Nephron progenitor cell (in vitro differentiated cells): Measurements from ENCODE around the gene PSMA5.
"Not testable (repeated sequence)": the region's sequence is repeated elsewhere in the genome, so short reads cannot be mapped to it uniquely, and the experiment has no call there.

Experiments
- DNase-seq: peaks from one replicate; pipeline ENCODE4 v3.0.0; 2021
- H3K27ac Mint-ChIP-seq: 2 replicates; pipeline ENCODE4 v1.8.0; 2021; ENCODE audit warnings: mild to moderate bottlenecking, moderate library complexity, mixed read lengths
- H3K27me3 Mint-ChIP-seq: 2 replicates; pipeline ENCODE4 v1.8.0; 2021; ENCODE audit warnings: mild to moderate bottlenecking, low read depth, mixed read lengths; ENCODE audit not compliant: poor library complexity
- H3K36me3 Mint-ChIP-seq: 2 replicates; pipeline ENCODE4 v1.8.0; 2021; ENCODE audit warnings: low read depth, mixed read lengths
- H3K4me1 Mint-ChIP-seq: 2 replicates; pipeline ENCODE4 v1.8.0; 2021; ENCODE audit warnings: mixed read lengths
- H3K4me3 Mint-ChIP-seq: 2 replicates; pipeline ENCODE4 v1.8.0; 2021; ENCODE audit warnings: mild to moderate bottlenecking, moderate library complexity, mixed read lengths
- H3K9me3 Mint-ChIP-seq: 2 replicates; pipeline ENCODE4 v1.8.0; 2021; ENCODE audit warnings: mild to moderate bottlenecking, moderate library complexity, mixed read lengths
- TF ChIP-seq, protein P1 (sequence below): fragments of 200-600 bp; sonication (generic); IDR thresholded peaks from 2 replicates; pipeline ENCODE4 v1.5.0; 2021; ENCODE audit warnings: antibody characterized with exemption

PSMA5 gene

GRCh38 chr1:109454497-109455133 lies 28.4 kb upstream of the PSMA5 start:
- peaks cover 51% of the 10 kb centered on the region for H3K9me3 Mint-ChIP-seq
- H3K4me1 Mint-ChIP-seq = no peaks in the 10 kb centered on the region
- H3K4me3 Mint-ChIP-seq = no peak overlapping the region
- TF ChIP-seq, protein P1, sequence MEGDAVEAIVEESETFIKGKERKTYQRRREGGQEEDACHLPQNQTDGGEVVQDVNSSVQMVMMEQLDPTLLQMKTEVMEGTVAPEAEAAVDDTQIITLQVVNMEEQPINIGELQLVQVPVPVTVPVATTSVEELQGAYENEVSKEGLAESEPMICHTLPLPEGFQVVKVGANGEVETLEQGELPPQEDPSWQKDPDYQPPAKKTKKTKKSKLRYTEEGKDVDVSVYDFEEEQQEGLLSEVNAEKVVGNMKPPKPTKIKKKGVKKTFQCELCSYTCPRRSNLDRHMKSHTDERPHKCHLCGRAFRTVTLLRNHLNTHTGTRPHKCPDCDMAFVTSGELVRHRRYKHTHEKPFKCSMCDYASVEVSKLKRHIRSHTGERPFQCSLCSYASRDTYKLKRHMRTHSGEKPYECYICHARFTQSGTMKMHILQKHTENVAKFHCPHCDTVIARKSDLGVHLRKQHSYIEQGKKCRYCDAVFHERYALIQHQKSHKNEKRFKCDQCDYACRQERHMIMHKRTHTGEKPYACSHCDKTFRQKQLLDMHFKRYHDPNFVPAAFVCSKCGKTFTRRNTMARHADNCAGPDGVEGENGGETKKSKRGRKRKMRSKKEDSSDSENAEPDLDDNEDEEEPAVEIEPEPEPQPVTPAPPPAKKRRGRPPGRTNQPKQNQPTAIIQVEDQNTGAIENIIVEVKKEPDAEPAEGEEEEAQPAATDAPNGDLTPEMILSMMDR = no peak
- no peak for DNase-seq
- H3K27me3 Mint-ChIP-seq = peaks cover 45% of the 10 kb centered on the region
- H3K27ac Mint-ChIP-seq = no peak overlapping the region
- H3K36me3 Mint-ChIP-seq = peaks cover 4% of the 10 kb centered on the region

DNA sequence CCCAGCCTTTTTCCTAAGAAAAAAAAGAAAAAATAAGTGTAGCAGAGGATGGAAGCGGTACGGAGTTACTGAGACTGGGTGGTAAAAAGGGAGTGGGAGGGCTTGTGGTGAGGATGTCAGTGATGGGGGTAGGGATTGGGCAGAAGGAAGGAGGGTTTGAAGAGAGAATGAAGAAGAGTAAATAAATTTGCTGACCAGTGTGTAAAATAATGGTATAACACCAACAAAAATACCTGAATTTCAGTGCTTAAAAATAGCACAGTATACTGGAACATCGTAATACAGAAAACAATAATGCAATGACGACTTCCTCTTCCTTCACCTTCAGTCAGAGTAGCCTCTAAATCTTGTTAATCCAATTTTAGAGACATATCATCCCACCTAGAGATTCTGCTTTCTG lies 21.3 kb upstream of the PSMA5 start:
- no peak for DNase-seq
- TF ChIP-seq, protein P1 = no peak
- no peak overlapping the region for H3K27ac Mint-ChIP-seq
- H3K27me3 Mint-ChIP-seq = peaks cover 68% of the 10 kb centered on the region
- peaks cover 4% of the 10 kb centered on the region for H3K9me3 Mint-ChIP-seq
- no peak overlapping the region for H3K4me3 Mint-ChIP-seq
- no peaks in the 10 kb centered on the region for H3K4me1 Mint-ChIP-seq
- H3K36me3 Mint-ChIP-seq = no peaks in the 10 kb centered on the region

- H3K27me3 Mint-ChIP-seq = peaks cover 57% of the 10 kb centered on the region
- not testable (repeated sequence) for H3K9me3 Mint-ChIP-seq, DNase-seq, H3K36me3 Mint-ChIP-seq, H3K27ac Mint-ChIP-seq, H3K4me1 Mint-ChIP-seq, H3K4me3 Mint-ChIP-seq
Observed at GRCh38 chr1:109445949-109446695, 19.9 kb upstream of the PSMA5 start.

- Mint-ChIP-seq H3K27me3 (peaks cover 40% of the 10 kb centered on the region), H3K4me1 (no peaks in the 10 kb centered on the region), H3K27ac (no peak overlapping the region), H3K36me3 (no peaks in the 10 kb centered on the region), H3K9me3 (no peaks in the 10 kb centered on the region), H3K4me3 (no peak overlapping the region)
- TF ChIP-seq, protein P1 = no peak
- no peak for DNase-seq
Observed at GRCh38 chr1:109444346-109444745, 18.1 kb upstream of the PSMA5 start.

DNA sequence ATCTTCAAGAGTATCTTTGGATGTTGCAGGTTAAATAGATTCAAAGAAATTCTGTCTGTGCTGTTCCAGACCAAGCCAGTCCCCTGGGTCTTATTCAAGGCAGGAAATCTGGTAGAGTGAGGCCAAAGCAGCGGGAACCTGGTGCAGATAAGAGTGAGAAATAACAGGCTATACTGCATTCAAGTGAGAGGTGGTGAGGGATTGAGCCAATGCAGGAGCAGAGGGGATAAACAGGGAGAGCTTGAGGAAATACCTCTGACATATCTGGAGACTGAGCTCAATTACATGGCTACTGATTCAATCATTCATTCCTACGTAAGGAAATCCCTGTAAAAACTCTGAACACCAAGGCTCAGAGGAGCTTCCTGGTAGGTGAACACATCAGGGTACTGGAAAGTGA lies 17.2 kb upstream of the PSMA5 start:
- Mint-ChIP-seq H3K4me3 (no peak overlapping the region), H3K9me3 (no peaks in the 10 kb centered on the region), H3K27ac (no peak overlapping the region), H3K27me3 (peaks cover 33% of the 10 kb centered on the region), H3K36me3 (no peaks in the 10 kb centered on the region), H3K4me1 (no peaks in the 10 kb centered on the region)
- DNase-seq = no peak
- TF ChIP-seq, protein P1 = no peak

GRCh38 chr1:109441069-109441468 lies 14.8 kb upstream of the PSMA5 start:
- Mint-ChIP-seq H3K4me3 (no peak overlapping the region), H3K36me3 (no peaks in the 10 kb centered on the region), H3K27me3 (peaks cover 16% of the 10 kb centered on the region), H3K9me3 (no peaks in the 10 kb centered on the region), H3K4me1 (no peaks in the 10 kb centered on the region), H3K27ac (no peak overlapping the region)
- no peak for DNase-seq
- TF ChIP-seq, protein P1 = no peak
